HepG2 (cell line): ENCODE results near the gene ANKRD13D. TPM values are rescaled to one million over a fixed set of nuclear protein-coding genes. Genes with fewer than 3 reads are reported as not detected.
A peak's percentile ranks its signal among the peaks of the same experiment; 100 is the strongest.

Experiments used
- ATAC-seq: fragments of 200-7000 bp; cut with Tn5 transposase; 3 replicates; pipeline ENCODE4 v1.9.1; 2020; ENCODE audit warnings: mild to moderate bottlenecking, moderate library complexity
- BruUV-seq: library from RNA; stranded (reverse); fragments of 400-500 nt; replicated peaks from 2 replicates; lab custom pipeline; 2021; lab: Mats Ljungman, UMichigan
- CTCF ChIA-PET: fragments of 300-600 bp; formaldehyde crosslinking; extraction: SDS; loops from one replicate; lab custom pipeline; 2021; ENCODE audit warnings: low total read pairs, inconsistent platforms, low intra/inter-chr PET ratio; lab: Yijun Ruan, JAX
- POLR2A ChIA-PET: fragments of 350-600 bp; sonication (Branson Sonifier 250); formaldehyde crosslinking; loops from one replicate; lab custom pipeline; 2020; ENCODE audit warnings: antibody characterized with exemption, inconsistent platforms; lab: Yijun Ruan, JAX
- DNase-seq: peaks from one replicate; pipeline ENCODE4 v3.0.0-alpha.2; 2015; ENCODE audit warnings: low spot score
- FAIRE-seq: peaks from 3 replicates; lab custom pipeline; 2011; peaks lifted over from hg19 to GRCh38; lab: Jason Lieb, UNC
- H2AFZ ChIP-seq: one replicate; pipeline ENCODE4 v1.6.1; 2011; ENCODE audit warnings: low read length, inconsistent platforms
- H3K27ac ChIP-seq: fragments of 300-600 bp; 3 replicates; pipeline ENCODE4 v1.8.0; 2011; ENCODE audit warnings: mixed run types, mild to moderate bottlenecking, mixed read lengths, low read length, inconsistent platforms; ENCODE audit not compliant: insufficient read depth; ENCODE audit errors: extremely low read length
- H3K27me3 ChIP-seq, 2 experiments: fragments of 200-600 bp in 1 of 2; 2 replicates in 1 of 2; 3 replicates in 1 of 2; pipeline versions ENCODE4 v1.6.0 to v1.8.0; 2011; ENCODE audit warnings: low read length in 2 of 2, mild to moderate bottlenecking in 2 of 2, moderate library complexity in 2 of 2, inconsistent platforms in 1 of 2; ENCODE audit not compliant: insufficient read depth in 2 of 2, control insufficient read depth in 1 of 2
- H3K36me3 ChIP-seq, 2 experiments: fragments of 200-600 bp in 1 of 2; replicated peaks in 1 of 2; 2 replicates in 1 of 2; 3 replicates in 1 of 2; pipeline versions ENCODE4 v1.5.1 to v1.8.0; 2011; ENCODE audit warnings: low read length in 2 of 2, inconsistent platforms in 1 of 2; ENCODE audit not compliant: insufficient read depth in 2 of 2, control insufficient read depth in 1 of 2
- H3K4me1 ChIP-seq: 2 replicates; pipeline ENCODE4 v1.5.1; 2012; ENCODE audit warnings: low read length, inconsistent platforms; ENCODE audit not compliant: insufficient read depth
- H3K4me2 ChIP-seq: 2 replicates; pipeline ENCODE4 v1.6.0; 2011; ENCODE audit warnings: low read depth, low read length, inconsistent platforms
- H3K4me3 ChIP-seq, 3 experiments: fragments of 200-600 bp in 1 of 3; sonication (generic), shearing (Covaris generic) in 1 of 3; replicated peaks in 1 of 3; 2 replicates each; pipeline ENCODE4 v1.5.1; 2011 to 2016; ENCODE audit warnings: low read length in 3 of 3, inconsistent platforms in 2 of 3, low read depth in 2 of 3, mild to moderate bottlenecking in 2 of 3, control low read depth in 1 of 3, mixed read lengths in 1 of 3; ENCODE audit not compliant: insufficient read depth in 1 of 3
- H3K79me2 ChIP-seq: one replicate; pipeline ENCODE4 v1.6.1; 2011; ENCODE audit warnings: low read length, inconsistent platforms; ENCODE audit not compliant: insufficient read depth
- H3K9ac ChIP-seq: 2 replicates; pipeline ENCODE4 v1.6.0; 2011; ENCODE audit warnings: mild to moderate bottlenecking, low read depth, low read length, inconsistent platforms; ENCODE audit not compliant: insufficient read depth
- H3K9me3 ChIP-seq: 2 replicates; pipeline ENCODE4 v1.5.1; 2012; ENCODE audit warnings: mild to moderate bottlenecking, low read length
- H4K20me1 ChIP-seq: 2 replicates; pipeline ENCODE4 v1.6.0; 2011; ENCODE audit warnings: inconsistent platforms, mild to moderate bottlenecking, low read length, moderate library complexity; ENCODE audit not compliant: insufficient read depth
- CREB1 ChIP-seq, 2 experiments: fragments of 450-650 bp in 1 of 2; IDR thresholded peaks; 2 replicates each; pipeline ENCODE4 v1.6.1; 2016 to 2017; ENCODE audit warnings: control low read depth in 1 of 2, mild to moderate bottlenecking in 1 of 2, missing compliant biosample characterization in 1 of 2, missing genetic modification characterization in 1 of 2
- HDAC2 ChIP-seq: sonication (generic); formaldehyde crosslinking; IDR thresholded peaks from 2 replicates; pipeline ENCODE4 v1.4.0; 2020; ENCODE audit warnings: missing genetic modification reagents
- NR2C2 ChIP-seq: sonication (generic); formaldehyde crosslinking; IDR thresholded peaks from 2 replicates; pipeline ENCODE4 v1.4.0; 2020; ENCODE audit warnings: missing genetic modification reagents, mild to moderate bottlenecking, moderate library complexity, borderline replicate concordance
- RAD21 ChIP-seq: fragments of 450-650 bp; formaldehyde crosslinking; IDR thresholded peaks from 2 replicates; pipeline ENCODE4 v1.5.0; 2020; ENCODE audit warnings: mild to moderate bottlenecking
- SMC3 ChIP-seq: IDR thresholded peaks from 2 replicates; pipeline ENCODE4 v1.6.1; 2011; ENCODE audit warnings: low read length, improper control_type of control experiment
- TBP ChIP-seq: sonication (generic); formaldehyde crosslinking; IDR thresholded peaks from 2 replicates; pipeline ENCODE4 v1.5.0; 2020; ENCODE audit warnings: missing genetic modification reagents
- ZFX ChIP-seq: sonication (generic); formaldehyde crosslinking; IDR thresholded peaks from 2 replicates; pipeline ENCODE4 v1.4.0; 2020; ENCODE audit warnings: mild to moderate bottlenecking, low read depth, missing genetic modification reagents, moderate library complexity
- ZNF24 ChIP-seq: fragments of 450-650 bp; IDR thresholded peaks from 2 replicates; pipeline ENCODE4 v1.6.1; 2017; ENCODE audit warnings: antibody characterized with exemption, mild to moderate bottlenecking
- ZNF589 ChIP-seq: sonication (generic); formaldehyde crosslinking; conservative IDR thresholded peaks from 2 replicates; pipeline ENCODE4 v1.8.0; 2022; ENCODE audit warnings: mild to moderate bottlenecking, moderate library complexity, missing genetic modification reagents
- WGBS: methylation state at CpG from one replicate; pipeline ENCODE4 v1.1.6; 2017; ENCODE audit warnings: low lambda C conversion rate; 5-methylcytosine and 5-hydroxymethylcytosine counted together
- in situ Hi-C: cut with HindIII; loops from 2 replicates; pipeline ENCODE4 v1.10.0; 2017; ENCODE audit warnings: low pct_unique_long_range_greater_than_20kb; ENCODE audit not compliant: extremely low pct_ligation_motif_present
- intact Hi-C: fragments of 100-400 bp; cut with micrococcal nuclease; formaldehyde crosslinking; loops from one replicate; pipeline ENCODE4 v1.10.0; 2022; ENCODE audit not compliant: unreplicated experiment
- polyA plus RNA-seq, 8 experiments: library from polyadenylated mRNA; depleted of rRNA in 3 of 8; stranded (reverse) in 7 of 8; unstranded in 1 of 8; fragments of >200 nt; fragmentation: Illumina TruSeq in 4 of 8; extraction: Trizol in 4 of 8; gene quantifications; 2 replicates each; pipeline versions ENCODE4 v1.2.1 to v1.2.3, GENCODE V29; 2011 to 2016; ENCODE audit warnings: low read depth in 4 of 8, missing spikeins in 1 of 8, mixed read lengths in 1 of 8; ENCODE audit not compliant: insufficient read depth in 1 of 8
- total RNA-seq, 5 experiments: library from RNA; depleted of rRNA; stranded (reverse); fragments of >200 nt; fragmentation: Illumina TruSeq; extraction: Trizol; gene quantifications; 2 replicates each; pipeline ENCODE4 v1.2.3, GENCODE V29; 2016; ENCODE audit warnings: low read depth in 1 of 5
- TF ChIP-seq, protein P1 (sequence below): sonication (generic); formaldehyde crosslinking; IDR thresholded peaks from 2 replicates; pipeline ENCODE4 v1.9.0; 2022; ENCODE audit warnings: low read depth, missing genetic modification reagents
- TF ChIP-seq, protein P2 (sequence below): IDR thresholded peaks from 2 replicates; pipeline ENCODE4 v1.6.1; 2016; ENCODE audit warnings: mild to moderate bottlenecking
- TF ChIP-seq, protein P3 (sequence below): sonication (generic); formaldehyde crosslinking; IDR thresholded peaks from 2 replicates; pipeline ENCODE4 v1.5.0; 2020; ENCODE audit warnings: mild to moderate bottlenecking, missing genetic modification reagents, moderate library complexity
- TF ChIP-seq, protein P4 (sequence below): sonication (generic); formaldehyde crosslinking; IDR thresholded peaks from 2 replicates; pipeline ENCODE4 v1.5.1; 2020; ENCODE audit warnings: mild to moderate bottlenecking, missing genetic modification reagents, moderate library complexity

ANKRD13D gene
- total and polyA plus RNA-seq, 2 of the 13 experiments (the other 11 are each of a cell fraction or from before 2014, with no cell fraction given) = 18.6 to 27.3 TPM

DNA sequence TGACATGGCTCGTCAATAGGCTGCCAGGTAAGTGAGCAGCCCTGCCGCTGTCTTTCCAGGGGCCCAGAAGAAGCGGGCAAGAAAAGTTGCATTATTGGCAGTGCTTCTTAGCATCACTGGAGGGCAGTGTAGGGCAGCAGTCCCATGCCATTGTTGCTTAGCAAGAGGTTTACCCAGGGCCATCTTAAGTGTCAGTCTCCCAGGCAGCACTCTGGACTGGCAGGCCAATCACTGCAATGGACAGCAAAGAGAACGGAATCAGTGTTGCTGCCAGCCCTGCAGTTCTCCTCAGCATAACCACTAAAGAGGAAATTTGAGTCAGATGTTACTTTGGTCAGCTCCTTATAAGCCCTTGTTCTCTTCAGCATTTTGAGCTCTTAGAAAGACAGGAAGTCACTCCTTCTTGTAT is 36.3 kb upstream of the ANKRD13D start:
- H3K79me2 ChIP-seq = peaks cover 2% of the 10 kb centered on the region
- ATAC-seq = peak; percentile 19
- in situ Hi-C loops = no loop called here
- BruUV-seq = no TSS peak
- no peaks in the 10 kb centered on the region for H3K27me3 ChIP-seq
- ChIA-PET POLR2A (interaction anchor here (1.6 to 2.1 kb wide), 2 partner anchors 13 to 65 kb away, joined by 3 to 14 read pairs; no protein-coding TSS in a partner anchor), CTCF (no interaction called here)
- H3K4me1 ChIP-seq = peaks cover 64% of the 10 kb centered on the region
- H4K20me1 ChIP-seq = no peaks in the 10 kb centered on the region
- intact Hi-C loops = no loop called here
- no peak for FAIRE-seq
- no peaks in the 10 kb centered on the region for H3K9me3 ChIP-seq
- peaks cover 64 to 82% of the 10 kb centered on the region in 2 experiments for H3K36me3 ChIP-seq
- no peak overlapping the region for H3K4me2 ChIP-seq
- no peak overlapping the region for H3K4me3 ChIP-seq
- WGBS = 100% methylated on average over 1 of the region's 4 CpGs
- no peak overlapping the region for H3K27ac ChIP-seq
- no peak for DNase-seq
- H2AFZ ChIP-seq = no peak overlapping the region
- no peak overlapping the region for H3K9ac ChIP-seq
- TF ChIP-seq ZNF24 (no peak), ZFX (CRISPR knock-in tag) (no peak), RAD21 (CRISPR knock-in tag) (peak; percentile 50; the same call in 1 of the 2 replicates), TBP (CRISPR knock-in tag) (no peak), NR2C2 (CRISPR knock-in tag) (no peak), HDAC2 (CRISPR knock-in tag) (peak; percentile 23; the same call in 1 of the 2 replicates), CREB1 (IDR thresholded peaks at IDR 0.05) (no peak), CREB1 (CRISPR knock-in tag; IDR thresholded peaks at IDR 0.05) (no peak), ZNF589 (CRISPR knock-in tag) (no peak), SMC3 (peak; percentile 30; the same call in 1 of the 2 replicates)
- TF ChIP-seq, protein P1, sequence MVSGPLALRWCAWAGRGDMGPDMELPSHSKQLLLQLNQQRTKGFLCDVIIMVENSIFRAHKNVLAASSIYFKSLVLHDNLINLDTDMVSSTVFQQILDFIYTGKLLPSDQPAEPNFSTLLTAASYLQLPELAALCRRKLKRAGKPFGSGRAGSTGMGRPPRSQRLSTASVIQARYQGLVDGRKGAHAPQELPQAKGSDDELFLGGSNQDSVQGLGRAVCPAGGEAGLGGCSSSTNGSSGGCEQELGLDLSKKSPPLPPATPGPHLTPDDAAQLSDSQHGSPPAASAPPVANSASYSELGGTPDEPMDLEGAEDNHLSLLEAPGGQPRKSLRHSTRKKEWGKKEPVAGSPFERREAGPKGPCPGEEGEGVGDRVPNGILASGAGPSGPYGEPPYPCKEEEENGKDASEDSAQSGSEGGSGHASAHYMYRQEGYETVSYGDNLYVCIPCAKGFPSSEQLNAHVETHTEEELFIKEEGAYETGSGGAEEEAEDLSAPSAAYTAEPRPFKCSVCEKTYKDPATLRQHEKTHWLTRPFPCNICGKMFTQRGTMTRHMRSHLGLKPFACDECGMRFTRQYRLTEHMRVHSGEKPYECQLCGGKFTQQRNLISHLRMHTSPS (CRISPR knock-in tag) = 0 out of 2 replicates have a peak, but pooled peaks have one; percentile 32
- TF ChIP-seq, protein P2, sequence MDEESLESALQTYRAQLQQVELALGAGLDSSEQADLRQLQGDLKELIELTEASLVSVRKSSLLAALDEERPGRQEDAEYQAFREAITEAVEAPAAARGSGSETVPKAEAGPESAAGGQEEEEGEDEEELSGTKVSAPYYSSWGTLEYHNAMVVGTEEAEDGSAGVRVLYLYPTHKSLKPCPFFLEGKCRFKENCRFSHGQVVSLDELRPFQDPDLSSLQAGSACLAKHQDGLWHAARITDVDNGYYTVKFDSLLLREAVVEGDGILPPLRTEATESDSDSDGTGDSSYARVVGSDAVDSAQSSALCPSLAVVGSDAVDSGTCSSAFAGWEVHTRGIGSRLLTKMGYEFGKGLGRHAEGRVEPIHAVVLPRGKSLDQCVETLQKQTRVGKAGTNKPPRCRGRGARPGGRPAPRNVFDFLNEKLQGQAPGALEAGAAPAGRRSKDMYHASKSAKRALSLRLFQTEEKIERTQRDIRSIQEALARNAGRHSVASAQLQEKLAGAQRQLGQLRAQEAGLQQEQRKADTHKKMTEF (CRISPR knock-in tag) = no peak
- TF ChIP-seq, protein P3, sequence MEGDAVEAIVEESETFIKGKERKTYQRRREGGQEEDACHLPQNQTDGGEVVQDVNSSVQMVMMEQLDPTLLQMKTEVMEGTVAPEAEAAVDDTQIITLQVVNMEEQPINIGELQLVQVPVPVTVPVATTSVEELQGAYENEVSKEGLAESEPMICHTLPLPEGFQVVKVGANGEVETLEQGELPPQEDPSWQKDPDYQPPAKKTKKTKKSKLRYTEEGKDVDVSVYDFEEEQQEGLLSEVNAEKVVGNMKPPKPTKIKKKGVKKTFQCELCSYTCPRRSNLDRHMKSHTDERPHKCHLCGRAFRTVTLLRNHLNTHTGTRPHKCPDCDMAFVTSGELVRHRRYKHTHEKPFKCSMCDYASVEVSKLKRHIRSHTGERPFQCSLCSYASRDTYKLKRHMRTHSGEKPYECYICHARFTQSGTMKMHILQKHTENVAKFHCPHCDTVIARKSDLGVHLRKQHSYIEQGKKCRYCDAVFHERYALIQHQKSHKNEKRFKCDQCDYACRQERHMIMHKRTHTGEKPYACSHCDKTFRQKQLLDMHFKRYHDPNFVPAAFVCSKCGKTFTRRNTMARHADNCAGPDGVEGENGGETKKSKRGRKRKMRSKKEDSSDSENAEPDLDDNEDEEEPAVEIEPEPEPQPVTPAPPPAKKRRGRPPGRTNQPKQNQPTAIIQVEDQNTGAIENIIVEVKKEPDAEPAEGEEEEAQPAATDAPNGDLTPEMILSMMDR = peak; percentile 67
- TF ChIP-seq, protein P4, sequence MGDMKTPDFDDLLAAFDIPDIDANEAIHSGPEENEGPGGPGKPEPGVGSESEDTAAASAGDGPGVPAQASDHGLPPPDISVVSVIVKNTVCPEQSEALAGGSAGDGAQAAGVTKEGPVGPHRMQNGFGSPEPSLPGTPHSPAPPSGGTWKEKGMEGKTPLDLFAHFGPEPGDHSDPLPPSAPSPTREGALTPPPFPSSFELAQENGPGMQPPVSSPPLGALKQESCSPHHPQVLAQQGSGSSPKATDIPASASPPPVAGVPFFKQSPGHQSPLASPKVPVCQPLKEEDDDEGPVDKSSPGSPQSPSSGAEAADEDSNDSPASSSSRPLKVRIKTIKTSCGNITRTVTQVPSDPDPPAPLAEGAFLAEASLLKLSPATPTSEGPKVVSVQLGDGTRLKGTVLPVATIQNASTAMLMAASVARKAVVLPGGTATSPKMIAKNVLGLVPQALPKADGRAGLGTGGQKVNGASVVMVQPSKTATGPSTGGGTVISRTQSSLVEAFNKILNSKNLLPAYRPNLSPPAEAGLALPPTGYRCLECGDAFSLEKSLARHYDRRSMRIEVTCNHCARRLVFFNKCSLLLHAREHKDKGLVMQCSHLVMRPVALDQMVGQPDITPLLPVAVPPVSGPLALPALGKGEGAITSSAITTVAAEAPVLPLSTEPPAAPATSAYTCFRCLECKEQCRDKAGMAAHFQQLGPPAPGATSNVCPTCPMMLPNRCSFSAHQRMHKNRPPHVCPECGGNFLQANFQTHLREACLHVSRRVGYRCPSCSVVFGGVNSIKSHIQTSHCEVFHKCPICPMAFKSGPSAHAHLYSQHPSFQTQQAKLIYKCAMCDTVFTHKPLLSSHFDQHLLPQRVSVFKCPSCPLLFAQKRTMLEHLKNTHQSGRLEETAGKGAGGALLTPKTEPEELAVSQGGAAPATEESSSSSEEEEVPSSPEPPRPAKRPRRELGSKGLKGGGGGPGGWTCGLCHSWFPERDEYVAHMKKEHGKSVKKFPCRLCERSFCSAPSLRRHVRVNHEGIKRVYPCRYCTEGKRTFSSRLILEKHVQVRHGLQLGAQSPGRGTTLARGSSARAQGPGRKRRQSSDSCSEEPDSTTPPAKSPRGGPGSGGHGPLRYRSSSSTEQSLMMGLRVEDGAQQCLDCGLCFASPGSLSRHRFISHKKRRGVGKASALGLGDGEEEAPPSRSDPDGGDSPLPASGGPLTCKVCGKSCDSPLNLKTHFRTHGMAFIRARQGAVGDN (CRISPR knock-in tag) = 0 out of 2 replicates have a peak, but pooled peaks have one; percentile 26
